ENCODE data around the gene IL17RC. TPM values are rescaled to one million over a fixed set of nuclear protein-coding genes. Genes with fewer than 3 reads are reported as not detected.

Gene IL17RC
- total and polyA plus RNA-seq, 2 of the 8 experiments (the other 6 are each of a cell fraction or from before 2014, with no cell fraction given) = 11.8 to 13.0 TPM

GRCh38 chr3:9884555-9885165 is 32.2 kb upstream of the IL17RC start:
- Histone ChIP-seq H4K91ac (replicated peaks; ENCODE audit: insufficient read length, low read length) (no peak overlapping the region), H3K27ac (ENCODE audit: low read depth, low read length) (no peak overlapping the region), H3K56ac (replicated peaks; ENCODE audit: insufficient read length, low read depth, low read length) (no peak overlapping the region), H4K5ac (ENCODE audit: insufficient read length, low read depth, low read length) (no peak overlapping the region), H2AFZ (ENCODE audit: low read length) (no peak overlapping the region), H2BK15ac (ENCODE audit: low read length) (no peak overlapping the region), H3K18ac (ENCODE audit: extremely low read depth, low read length) (no peak overlapping the region), H3K4me2 (ENCODE audit: insufficient read depth in 1 of 2, low read depth in 2 of 2, low read length in 2 of 2) (no peak overlapping the region), H2BK12ac (ENCODE audit: low read depth, low read length) (no peak overlapping the region), H3K23me2 (ENCODE audit: low read depth, low read length) (no peaks in the 10 kb centered on the region), H2BK120ac (replicated peaks; ENCODE audit: low read depth, low read length) (no peak overlapping the region), H3K4me1 (replicated peaks in 1 of 4; ENCODE audit: control insufficient read depth in 3 of 4, insufficient read depth in 4 of 4, low read length in 3 of 4) (no peaks in the 10 kb centered on the region), H3K36me3 (ENCODE audit: control insufficient read depth in 2 of 4, insufficient read depth in 4 of 4, low read length in 3 of 4) (no peaks in the 10 kb centered on the region), H3K27me3 (replicated peaks in 1 of 4; ENCODE audit: control insufficient read depth in 3 of 4, extremely low read depth in 1 of 4, insufficient read depth in 3 of 4, low read length in 3 of 4) (no peaks in the 10 kb centered on the region), H3K23ac (ENCODE audit: insufficient read length) (no peak overlapping the region), H3K79me2 (ENCODE audit: control insufficient read depth in 1 of 2, insufficient read depth in 2 of 2, low read length in 2 of 2) (no peaks in the 10 kb centered on the region), H3K9me3 (ENCODE audit: insufficient read depth in 2 of 2, low read depth in 1 of 2, low read length in 1 of 2) (no peaks in the 10 kb centered on the region), H2BK20ac (ENCODE audit: low read length) (no peak overlapping the region), H3K4me3 (ENCODE audit: extremely low read depth in 1 of 4, insufficient read depth in 2 of 4, low read depth in 3 of 4, low read length in 4 of 4) (no peak overlapping the region), H4K8ac (ENCODE audit: extremely low read depth, insufficient read depth, low read length) (no peak overlapping the region), H2BK5ac (ENCODE audit: low read depth, low read length) (no peak overlapping the region), H4K20me1 (replicated peaks in 1 of 2; ENCODE audit: control insufficient read depth in 1 of 2, insufficient read depth in 2 of 2, low read length in 2 of 2) (no peaks in the 10 kb centered on the region), H3K9ac (replicated peaks in 1 of 4; ENCODE audit: extremely low read depth in 1 of 4, low read depth in 3 of 4, low read length in 3 of 4) (no peak overlapping the region), H3K79me1 (ENCODE audit: low read depth, low read length) (no peaks in the 10 kb centered on the region), H3K4ac (replicated peaks; ENCODE audit: insufficient read length, low read depth, low read length) (no peak overlapping the region), H3K14ac (ENCODE audit: insufficient read length) (no peak overlapping the region), H2AK5ac (ENCODE audit: low read depth, low read length) (no peak overlapping the region)
- FAIRE-seq (no peak), DNase-seq (ENCODE audit: low read depth in 1 of 2, low spot score in 2 of 2) (no peak)
- WGBS, 2 experiments (ENCODE audit: extremely low coverage in 1 of 2, insufficient coverage in 1 of 2, insufficient read length in 1 of 2, insufficient replicate concordance in 2 of 2, low coverage in 1 of 2, low lambda C conversion rate in 2 of 2, missing lambda C conversion rate in 1 of 2) = 89% methylated on average over 11 of the region's 11 CpGs; no CpG with 5 or more reads in 1 of the 2 experiments
- ChIA-PET POLR2A (ENCODE audit: partially characterized antibody) (interaction anchor here (0.8 to 1.6 kb wide), 6 partner anchors 9 to 75 kb away, joined by 3 to 5 read pairs (median 4); partner anchors contain the start of genes IL17RE and TTLL3), CTCF (ENCODE audit: partially characterized antibody) (interaction anchor here (0.6 to 2.1 kb wide), 6 partner anchors 9 to 136 kb away, joined by 3 to 5 read pairs (median 4); no protein-coding TSS in a partner anchor)
- TF ChIP-seq CEBPB (IDR thresholded peaks at IDR 0.05; ENCODE audit: low read depth, low read length) (no peak), TAF7 (optimal IDR thresholded peaks at IDR 0.05; ENCODE audit: borderline replicate concordance, low read depth, low read length) (no peak), HDAC2 (IDR thresholded peaks at IDR 0.05; ENCODE audit: borderline replicate concordance in 1 of 2, low read depth in 2 of 2, low read length in 2 of 2) (no peak), TEAD4 (IDR thresholded peaks at IDR 0.05; ENCODE audit: low read depth, low read length) (no peak), ZNF274 (IDR thresholded peaks at IDR 0.05; ENCODE audit: borderline replicate concordance, extremely low read depth, low read length) (no peak), EZH2 (IDR thresholded peaks at IDR 0.05; ENCODE audit: low read depth, low read length, severe bottlenecking) (no peak), JUND (IDR thresholded peaks at IDR 0.05; ENCODE audit: low read length) (no peak), CREB1 (IDR thresholded peaks at IDR 0.05) (no peak)
